Natural killer cell (primary cell): Measurements from ENCODE around the gene LHFPL3. TPM values are rescaled to one million over a fixed set of nuclear protein-coding genes. Genes with fewer than 3 reads are reported as not detected.
"Not testable (repeated sequence)": the region's sequence is repeated elsewhere in the genome, so short reads cannot be mapped to it uniquely, and the experiment has no call there.

Source experiments
- ATAC-seq, 3 donors: fragments of 150-1000 bp in 2 of 3; fragments of 200-7000 bp in 1 of 3; cut with Tn5 transposase; 1 replicate in 1 of 3; 2 replicates in 2 of 3; pipeline ENCODE4 v1.10.0; 2021; ENCODE audit warnings: mild to moderate bottlenecking in 2 of 3, moderate library complexity in 2 of 3
- DNase-seq, 2 donors: peaks; one replicate each; pipeline versions ENCODE4 v3.0.0 to v3.0.0-alpha.2; 2013 to 2021; ENCODE audit warnings: mixed read lengths in 1 of 2
- H3K27ac ChIP-seq: one replicate; pipeline ENCODE4 v1.5.1; 2013; ENCODE audit warnings: mild to moderate bottlenecking, low read length
- H3K27me3 ChIP-seq: one replicate; pipeline ENCODE4 v1.6.1; 2013; ENCODE audit warnings: low read length; ENCODE audit not compliant: control insufficient read depth, insufficient read depth
- H3K36me3 ChIP-seq: one replicate; pipeline ENCODE4 v1.6.1; 2013; ENCODE audit warnings: low read length; ENCODE audit not compliant: control insufficient read depth, insufficient read depth
- H3K4me1 ChIP-seq: one replicate; pipeline ENCODE4 v1.6.1; 2013; ENCODE audit warnings: low read length; ENCODE audit not compliant: control insufficient read depth, insufficient read depth
- H3K4me3 ChIP-seq: one replicate; pipeline ENCODE4 v1.5.1; 2013; ENCODE audit warnings: low read length
- H3K9me3 ChIP-seq: one replicate; pipeline ENCODE4 v1.6.1; 2013; ENCODE audit warnings: low read length; ENCODE audit not compliant: control insufficient read depth, insufficient read depth
- H3K27ac Mint-ChIP-seq, 2 donors: one replicate each; pipeline ENCODE4 v1.8.0; 2022; ENCODE audit warnings: mild to moderate bottlenecking in 2 of 2, mixed read lengths in 2 of 2, moderate library complexity in 1 of 2
- H3K27me3 Mint-ChIP-seq, 2 donors: one replicate each; pipeline ENCODE4 v1.8.0; 2022; ENCODE audit warnings: low read depth in 2 of 2, mixed read lengths in 2 of 2
- H3K36me3 Mint-ChIP-seq: one replicate; pipeline ENCODE4 v1.8.0; 2022; ENCODE audit warnings: mixed read lengths
- H3K4me1 Mint-ChIP-seq, 2 donors: one replicate each; pipeline ENCODE4 v1.8.0; 2022; ENCODE audit warnings: mixed read lengths in 2 of 2
- H3K4me3 Mint-ChIP-seq: one replicate; pipeline ENCODE4 v1.8.0; 2022; ENCODE audit warnings: mild to moderate bottlenecking, moderate library complexity, mixed read lengths
- H3K9me3 Mint-ChIP-seq, 2 donors: one replicate each; pipeline ENCODE4 v1.8.0; 2022; ENCODE audit warnings: mixed read lengths in 2 of 2
- CTCF ChIP-seq: fragments of 200-600 bp; IDR thresholded peaks from one replicate; pipeline ENCODE4 v1.8.0; 2022; ENCODE audit warnings: antibody characterized with exemption
- WGBS: methylation state at CpG from one replicate; pipeline ENCODE4 v1.1.7; 2013; ENCODE audit warnings: missing lambda C conversion rate; ENCODE audit not compliant: insufficient coverage; 5-methylcytosine and 5-hydroxymethylcytosine counted together
- intact Hi-C: fragments of 100-400 bp; cut with micrococcal nuclease; formaldehyde crosslinking; loops from one replicate; pipeline ENCODE4 v1.14.2; 2022
- total RNA-seq, 4 donors: library from RNA; stranded (reverse); fragments of 120-200 nt in 1 of 4; gene quantifications; one replicate each; pipeline versions ENCODE4 v1.2.3 to v1.2.4, GENCODE V29; 2013 to 2022

Gene LHFPL3
- total RNA-seq, 3 donors from 2014 or later (not counting 1 experiment from before 2014, with no cell fraction given): not detected

DNA sequence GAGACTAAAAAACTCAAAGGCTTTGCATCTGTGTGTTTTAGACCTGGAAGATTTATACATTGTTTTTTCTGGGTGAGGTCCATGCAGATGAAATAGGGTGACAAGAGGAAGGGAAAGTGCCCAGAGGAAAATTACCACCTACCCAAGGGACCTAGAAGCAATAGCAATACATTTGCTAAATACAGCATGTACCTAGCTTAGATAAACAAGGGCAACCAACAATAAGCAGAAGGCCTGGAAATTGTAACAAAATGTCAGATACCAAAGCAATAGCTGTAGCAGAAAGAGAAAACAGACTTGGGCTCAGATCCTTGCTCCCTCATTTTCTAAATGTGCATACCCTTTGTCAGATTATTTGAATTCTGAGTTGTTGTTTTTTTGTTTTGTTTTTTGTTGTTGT is 367.2 kb downstream of the LHFPL3 start:
- Mint-ChIP-seq H3K4me3 (no peak overlapping the region), H3K4me1 (no peaks in the 10 kb centered on the region), H3K27ac (no peak overlapping the region), H3K27me3 (no peaks in the 10 kb centered on the region), H3K36me3 (no peaks in the 10 kb centered on the region), H3K9me3 (peaks cover 0 to 3% of the 10 kb centered on the region in 2 donors)
- Histone ChIP-seq H3K9me3 (no peaks in the 10 kb centered on the region), H3K27ac (no peak overlapping the region), H3K36me3 (no peaks in the 10 kb centered on the region), H3K4me3 (no peak overlapping the region), H3K27me3 (no peaks in the 10 kb centered on the region), H3K4me1 (no peaks in the 10 kb centered on the region)
- DNase-seq (no peak), ATAC-seq (no peak)
- TF ChIP-seq CTCF: no peak
- intact Hi-C loops: no loop called here

- H3K4me3 Mint-ChIP-seq: no peak overlapping the region
- TF ChIP-seq CTCF: no peak
- Histone ChIP-seq H3K36me3 (no peaks in the 10 kb centered on the region), H3K9me3 (no peaks in the 10 kb centered on the region), H3K27ac (no peak overlapping the region), H3K27me3 (no peaks in the 10 kb centered on the region), H3K4me1 (no peaks in the 10 kb centered on the region), H3K4me3 (no peak overlapping the region)
- WGBS: 100% methylated on average over 1 of the region's 1 CpG
- intact Hi-C loops: no loop called here
- no peak for ATAC-seq
- DNase-seq: no peak
- H3K27me3 Mint-ChIP-seq: peaks cover 0 to 2% of the 10 kb centered on the region in 2 donors
- no peak overlapping the region for H3K27ac Mint-ChIP-seq
- H3K9me3 Mint-ChIP-seq: peaks cover 0 to 3% of the 10 kb centered on the region in 2 donors
- no peaks in the 10 kb centered on the region for H3K4me1 Mint-ChIP-seq
- H3K36me3 Mint-ChIP-seq: no peaks in the 10 kb centered on the region
Measured at GRCh38 chr7:104700336-104700735, 371.9 kb downstream of the LHFPL3 start.

GRCh38 chr7:104721027-104721426 is 392.6 kb downstream of the LHFPL3 start:
- H3K9me3 Mint-ChIP-seq, H3K9me3 ChIP-seq, H3K4me3 Mint-ChIP-seq, H3K27me3 ChIP-seq, intact Hi-C loops, H3K36me3 Mint-ChIP-seq, H3K36me3 ChIP-seq, ATAC-seq, H3K4me3 ChIP-seq, H3K27ac Mint-ChIP-seq, H3K4me1 Mint-ChIP-seq, H3K27ac ChIP-seq, H3K4me1 ChIP-seq, DNase-seq, H3K27me3 Mint-ChIP-seq: not testable (repeated sequence)
- WGBS: 100% methylated on average over 2 of the region's 2 CpGs

DNA sequence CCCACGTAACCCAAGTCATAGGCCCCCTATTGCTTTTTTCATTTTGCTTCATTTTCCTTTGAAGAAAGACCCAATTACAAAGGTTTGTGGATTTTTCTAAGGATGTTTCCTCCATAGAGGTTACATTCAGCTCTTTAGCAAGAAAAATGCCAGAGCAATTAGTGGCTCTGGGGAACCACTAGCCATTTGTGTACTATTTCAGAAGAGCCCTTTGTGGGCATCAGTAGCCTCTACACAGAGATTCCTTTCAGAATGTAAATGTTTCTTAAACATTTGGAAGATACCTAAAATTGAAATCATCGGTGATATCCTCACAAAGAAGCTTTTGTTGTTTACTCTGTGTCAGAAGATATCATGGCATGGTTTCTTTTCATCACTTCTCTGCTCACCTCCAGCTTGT is 394.6 kb downstream of the LHFPL3 start:
- H3K9me3 ChIP-seq: no peaks in the 10 kb centered on the region
- no peaks in the 10 kb centered on the region for H3K27me3 ChIP-seq
- intact Hi-C loops: no loop called here
- H3K4me3 ChIP-seq: no peak overlapping the region
- DNase-seq (no peak), ATAC-seq (no peak)
- H3K36me3 ChIP-seq: no peaks in the 10 kb centered on the region
- Mint-ChIP-seq H3K4me1 (no peaks in the 10 kb centered on the region), H3K36me3 (no peaks in the 10 kb centered on the region), H3K27ac (no peak overlapping the region), H3K9me3 (no peaks in the 10 kb centered on the region), H3K4me3 (no peak overlapping the region), H3K27me3 (no peaks in the 10 kb centered on the region)
- H3K27ac ChIP-seq: no peak overlapping the region
- 89% methylated on average over 2 of the region's 2 CpGs for WGBS
- no peak for TF ChIP-seq CTCF
- H3K4me1 ChIP-seq: no peaks in the 10 kb centered on the region
